HUES64 (cell line): Measurements from ENCODE around the gene SLC6A6.
A peak's percentile ranks its signal among the peaks of the same experiment; 100 is the strongest.

Experiments used
- H3K27ac ChIP-seq: 2 replicates; pipeline ENCODE4 v1.7.0; 2013; ENCODE audit warnings: low read depth, low read length, inconsistent platforms
- H3K27me3 ChIP-seq: 2 replicates; pipeline ENCODE4 v1.6.1; 2013; ENCODE audit warnings: mild to moderate bottlenecking, low read length; ENCODE audit not compliant: insufficient read depth
- H3K36me3 ChIP-seq: 2 replicates; pipeline ENCODE4 v1.6.1; 2013; ENCODE audit warnings: mild to moderate bottlenecking, low read length; ENCODE audit not compliant: insufficient read depth
- H3K4me1 ChIP-seq: 2 replicates; pipeline ENCODE4 v1.6.1; 2013; ENCODE audit warnings: mild to moderate bottlenecking, low read length, moderate library complexity; ENCODE audit not compliant: insufficient read depth
- H3K4me3 ChIP-seq: 2 replicates; pipeline ENCODE4 v1.5.1; 2013; ENCODE audit warnings: mild to moderate bottlenecking, low read length, moderate library complexity
- H3K9ac ChIP-seq: 2 replicates; pipeline ENCODE4 v1.6.1; 2013; ENCODE audit warnings: mild to moderate bottlenecking, low read depth, low read length
- H3K9me3 ChIP-seq: 2 replicates; pipeline ENCODE4 v1.6.1; 2013; ENCODE audit warnings: low read depth, low read length; ENCODE audit not compliant: insufficient read depth
- WGBS: fragments of 150-250, 120-280 bp; methylation state at CpG from one replicate; pipeline ENCODE4 v1.1.7; 2013; ENCODE audit warnings: missing lambda C conversion rate; 5-methylcytosine and 5-hydroxymethylcytosine counted together

SLC6A6 gene

DNA sequence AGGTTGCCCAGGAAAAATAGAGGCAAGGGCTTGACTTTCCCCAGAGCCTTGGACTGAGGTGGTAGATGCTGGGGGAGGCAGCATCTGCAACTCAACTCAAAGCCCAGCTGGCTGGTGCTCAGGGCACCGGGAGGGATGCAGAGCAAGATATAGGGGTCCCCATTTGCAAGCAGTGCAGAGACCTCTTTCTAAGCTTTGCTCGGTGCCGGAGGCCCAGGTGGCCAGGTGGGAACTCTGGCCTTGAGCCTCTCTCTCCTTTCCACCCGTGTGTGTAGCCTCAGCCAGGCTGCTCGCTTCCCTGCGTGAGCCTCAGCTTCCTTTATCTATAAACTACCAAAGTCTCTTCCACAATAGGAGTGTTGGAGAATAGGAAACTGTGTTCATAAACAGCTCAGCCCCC lies 36.5 kb downstream of the SLC6A6 start:
- H3K4me3 ChIP-seq = no peak overlapping the region
- H3K27me3 ChIP-seq = no peaks in the 10 kb centered on the region
- WGBS = 78% methylated on average over 6 of the region's 6 CpGs
- H3K27ac ChIP-seq = no peak overlapping the region
- peaks cover 7% of the 10 kb centered on the region for H3K36me3 ChIP-seq
- H3K4me1 ChIP-seq = peaks cover 10% of the 10 kb centered on the region; the same call in 1 of the 2 replicates
- H3K9ac ChIP-seq = no peak overlapping the region
- no peaks in the 10 kb centered on the region for H3K9me3 ChIP-seq

DNA sequence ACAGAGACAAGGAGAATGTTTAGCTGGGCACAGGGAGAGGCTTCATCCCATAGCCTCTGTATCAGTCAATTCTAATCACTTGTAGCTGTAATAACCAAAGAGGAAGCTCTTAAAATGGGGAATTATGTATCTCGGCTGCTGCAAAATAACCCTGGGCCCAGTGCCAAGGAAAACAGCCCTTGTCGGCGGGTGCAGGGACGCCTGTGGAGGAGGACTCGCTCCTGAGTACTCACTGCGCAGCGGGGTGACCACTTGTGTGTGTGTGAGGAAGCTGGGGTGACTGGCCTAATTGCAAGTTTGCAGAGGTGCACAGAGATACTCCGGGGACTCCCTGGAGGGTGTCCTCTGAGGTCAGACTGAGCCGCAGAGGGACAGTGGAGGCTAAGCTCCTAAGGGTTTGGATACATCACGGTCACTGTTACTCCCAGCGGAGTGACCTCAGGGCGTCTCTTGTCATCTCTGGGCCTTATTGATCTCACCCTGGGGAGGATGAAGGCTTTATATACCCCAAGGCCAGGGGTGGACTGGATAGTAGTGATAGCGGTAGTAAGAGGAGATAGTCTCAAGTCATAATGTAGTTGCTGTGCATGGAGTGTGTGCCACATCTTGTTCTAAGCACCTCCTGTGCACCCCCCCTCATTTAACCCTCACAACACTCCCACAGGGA lies 37.2 kb downstream of the SLC6A6 start:
- 91% methylated on average over 13 of the region's 13 CpGs for WGBS
- H3K4me3 ChIP-seq = no peak overlapping the region
- peaks cover 10% of the 10 kb centered on the region; the same call in 1 of the 2 replicates for H3K4me1 ChIP-seq
- H3K36me3 ChIP-seq = peaks cover 14% of the 10 kb centered on the region
- H3K9ac ChIP-seq = no peak overlapping the region
- H3K27me3 ChIP-seq = no peaks in the 10 kb centered on the region
- no peak overlapping the region for H3K27ac ChIP-seq
- H3K9me3 ChIP-seq = no peaks in the 10 kb centered on the region

GRCh38 chr3:14440168-14440518 lies 37.7 kb downstream of the SLC6A6 start:
- Histone ChIP-seq H3K4me3 (no peak overlapping the region), H3K9me3 (no peaks in the 10 kb centered on the region), H3K27ac (no peak overlapping the region), H3K27me3 (no peaks in the 10 kb centered on the region), H3K4me1 (peaks cover 6% of the 10 kb centered on the region; the same call in 1 of the 2 replicates), H3K9ac (no peak overlapping the region), H3K36me3 (peaks cover 17% of the 10 kb centered on the region)
- 72% methylated on average over 3 of the region's 3 CpGs for WGBS

DNA sequence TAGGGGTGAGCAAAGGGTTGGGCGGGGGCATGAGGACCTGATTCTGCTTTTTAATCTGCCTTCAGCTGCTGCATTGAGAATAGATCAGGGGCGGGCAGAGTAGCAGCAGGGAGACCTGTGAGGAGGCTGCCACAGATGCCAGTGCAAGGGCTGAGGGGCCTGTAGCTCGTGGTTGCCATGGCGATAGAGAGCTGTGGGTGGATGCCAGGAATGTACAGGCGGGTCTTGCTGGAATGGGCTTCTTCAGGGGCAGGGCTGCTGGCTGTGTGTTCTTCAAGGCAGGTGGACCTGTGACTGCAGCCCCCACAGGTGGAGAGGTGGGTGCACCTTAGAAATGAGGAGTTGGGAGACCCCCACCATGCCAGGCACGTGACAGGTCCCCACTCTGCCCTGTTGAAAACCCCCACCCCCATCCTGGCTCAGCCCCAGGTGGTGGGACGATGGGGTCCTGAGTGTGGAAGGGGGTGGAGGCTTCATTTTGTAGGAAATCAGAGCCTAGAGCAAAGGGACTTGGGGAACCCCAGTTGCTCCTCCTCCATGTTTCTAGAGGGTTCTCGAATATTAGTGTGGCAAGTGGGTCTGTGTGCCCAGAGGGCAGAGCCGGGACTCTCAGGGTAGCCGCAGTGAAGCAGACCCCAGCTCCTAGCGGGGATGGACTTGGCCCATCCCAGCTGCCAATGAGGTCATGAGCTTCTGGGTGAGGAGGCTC lies 38.3 kb downstream of the SLC6A6 start:
- WGBS = 82% methylated on average over 10 of the region's 11 CpGs
- no peaks in the 10 kb centered on the region for H3K27me3 ChIP-seq
- no peaks in the 10 kb centered on the region for H3K9me3 ChIP-seq
- H3K27ac ChIP-seq = no peak overlapping the region
- H3K9ac ChIP-seq = no peak overlapping the region
- H3K36me3 ChIP-seq = peaks cover 21% of the 10 kb centered on the region
- H3K4me3 ChIP-seq = no peak overlapping the region
- peaks cover 4% of the 10 kb centered on the region; the same call in 1 of the 2 replicates for H3K4me1 ChIP-seq

GRCh38 chr3:14441240-14441919 lies 39.0 kb downstream of the SLC6A6 start:
- Histone ChIP-seq H3K9me3 (no peaks in the 10 kb centered on the region), H3K36me3 (peaks cover 28% of the 10 kb centered on the region), H3K4me1 (peaks cover 4% of the 10 kb centered on the region; the same call in 1 of the 2 replicates), H3K4me3 (no peak overlapping the region), H3K27me3 (no peaks in the 10 kb centered on the region), H3K9ac (no peak overlapping the region), H3K27ac (0 out of 2 replicates have a peak overlapping the region, but pooled peaks have one; percentile 13)
- WGBS = 90% methylated on average over 18 of the region's 18 CpGs

- Histone ChIP-seq H3K36me3 (peaks cover 33% of the 10 kb centered on the region), H3K4me1 (peaks cover 4% of the 10 kb centered on the region; the same call in 1 of the 2 replicates), H3K4me3 (no peak overlapping the region), H3K27me3 (no peaks in the 10 kb centered on the region), H3K27ac (no peak overlapping the region), H3K9ac (no peak overlapping the region), H3K9me3 (no peaks in the 10 kb centered on the region)
- 94% methylated on average over 6 of the region's 6 CpGs for WGBS
These were observed 39.5 kb downstream of the SLC6A6 start for GRCh38 chr3:14441920-14442300.

- no peak overlapping the region for H3K4me3 ChIP-seq
- peaks cover 58% of the 10 kb centered on the region for H3K36me3 ChIP-seq
- WGBS = 97% methylated on average over 6 of the region's 6 CpGs
- no peaks in the 10 kb centered on the region for H3K27me3 ChIP-seq
- H3K4me1 ChIP-seq = peaks cover 4% of the 10 kb centered on the region; the same call in 1 of the 2 replicates
- no peak overlapping the region for H3K9ac ChIP-seq
- no peak overlapping the region for H3K27ac ChIP-seq
- H3K9me3 ChIP-seq = peaks cover 4% of the 10 kb centered on the region; the same call in 1 of the 2 replicates
These were observed 42.0 kb downstream of the SLC6A6 start for GRCh38 chr3:14444380-14444779.

DNA sequence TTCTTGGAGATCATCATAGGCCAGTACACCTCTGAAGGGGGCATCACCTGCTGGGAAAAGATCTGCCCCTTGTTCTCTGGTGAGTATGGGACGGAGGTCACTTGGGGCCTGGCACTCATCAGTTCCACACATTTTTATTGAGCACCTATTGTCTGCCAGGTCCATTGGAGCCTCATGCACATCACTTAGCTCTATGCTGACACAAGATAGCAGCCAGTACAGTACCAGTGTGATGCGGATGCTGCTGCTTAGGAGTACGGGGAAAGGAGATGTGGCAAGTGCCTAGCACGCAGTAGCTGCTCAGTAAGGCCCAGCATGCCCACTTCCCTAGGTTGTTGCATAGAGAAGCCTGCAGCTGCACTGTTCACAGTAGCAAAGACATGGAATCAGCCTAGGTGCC lies 43.4 kb downstream of the SLC6A6 start:
- Histone ChIP-seq H3K9me3 (peaks cover 4% of the 10 kb centered on the region; the same call in 1 of the 2 replicates), H3K9ac (no peak overlapping the region), H3K27ac (no peak overlapping the region), H3K4me1 (no peaks in the 10 kb centered on the region; the same call in 1 of the 2 replicates), H3K4me3 (no peak overlapping the region), H3K27me3 (no peaks in the 10 kb centered on the region), H3K36me3 (peaks cover 69% of the 10 kb centered on the region)
- 96% methylated on average over 4 of the region's 4 CpGs for WGBS

GRCh38 chr3:14446988-14447570 lies 44.7 kb downstream of the SLC6A6 start:
- Histone ChIP-seq H3K27ac (no peak overlapping the region), H3K4me1 (no peaks in the 10 kb centered on the region), H3K27me3 (no peaks in the 10 kb centered on the region), H3K36me3 (peaks cover 82% of the 10 kb centered on the region), H3K4me3 (no peak overlapping the region), H3K9ac (no peak overlapping the region), H3K9me3 (peaks cover 4% of the 10 kb centered on the region; the same call in 1 of the 2 replicates)
- 95% methylated on average over 1 of the region's 1 CpG for WGBS

DNA sequence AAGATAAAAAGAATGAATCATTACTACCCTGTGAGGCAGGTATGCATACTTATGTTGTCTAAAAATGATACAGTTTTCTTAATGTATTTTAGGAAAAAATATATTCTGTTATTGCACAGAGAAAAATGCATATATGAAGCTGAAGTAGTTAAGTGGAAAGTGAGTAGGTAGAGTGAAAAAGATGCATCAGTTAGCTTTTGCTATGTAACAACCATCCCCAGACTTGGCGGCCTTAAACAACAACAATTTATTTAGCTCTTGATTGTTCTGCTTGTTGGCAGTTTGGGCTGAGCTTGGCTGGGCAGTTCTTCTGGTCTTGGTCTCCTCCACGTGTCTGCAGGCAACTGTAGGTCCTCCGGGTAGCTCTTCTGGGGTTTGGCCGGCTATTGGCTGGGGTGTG lies 45.7 kb downstream of the SLC6A6 start:
- Histone ChIP-seq H3K27ac (no peak overlapping the region), H3K9me3 (peaks cover 4% of the 10 kb centered on the region; the same call in 1 of the 2 replicates), H3K27me3 (no peaks in the 10 kb centered on the region), H3K4me1 (no peaks in the 10 kb centered on the region), H3K36me3 (peaks cover 92% of the 10 kb centered on the region), H3K9ac (no peak overlapping the region), H3K4me3 (no peak overlapping the region)
- 93% methylated on average over 4 of the region's 4 CpGs for WGBS
